Measurements from ENCODE around the gene SH3BGRL2.
A peak's percentile ranks its signal among the peaks of the same experiment; 100 is the strongest.

Gene SH3BGRL2

GRCh38 chr6:79697430-79697829 lies 66.3 kb downstream of the SH3BGRL2 start:
- in situ Hi-C loops (cut with HindIII; ENCODE audit: low pct_unique_long_range_greater_than_20kb, low sequenced_read_pairs) = no loop called here
- DNase-seq (ENCODE audit: low read depth in 1 of 2, low spot score in 1 of 2) = no peak
- TF ChIP-seq JUND (IDR thresholded peaks at IDR 0.05; ENCODE audit: low read depth) = no peak

- in situ Hi-C loops (cut with HindIII; ENCODE audit: low pct_unique_long_range_greater_than_20kb, low sequenced_read_pairs) = no loop called here
- no peak for TF ChIP-seq JUND (IDR thresholded peaks at IDR 0.05; ENCODE audit: low read depth)
- no peak for DNase-seq (ENCODE audit: low read depth in 1 of 2, low spot score in 1 of 2)
Measured at GRCh38 chr6:79699606-79700005, 68.5 kb downstream of the SH3BGRL2 start.

DNA sequence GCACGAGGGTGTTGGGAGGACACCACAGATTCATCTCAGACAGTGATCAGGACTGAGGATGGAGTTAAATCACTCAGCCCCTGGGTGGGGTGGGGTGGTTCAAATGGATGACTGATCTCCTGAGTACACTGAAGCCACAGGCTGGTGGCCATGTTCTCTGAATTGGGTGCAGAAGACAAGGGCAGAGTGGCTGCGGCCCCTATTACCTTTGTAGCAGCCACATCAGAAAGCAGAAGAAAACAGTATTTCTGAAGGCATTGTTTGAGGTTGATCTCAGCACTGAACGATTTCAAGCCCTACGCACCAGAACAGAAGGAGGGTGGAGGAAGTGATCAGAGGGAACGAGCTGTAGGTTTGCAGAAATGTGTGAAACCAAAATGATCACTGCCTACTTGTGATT lies 71.6 kb downstream of the SH3BGRL2 start:
- in situ Hi-C loops (cut with HindIII; ENCODE audit: low pct_unique_long_range_greater_than_20kb, low sequenced_read_pairs) = no loop called here
- TF ChIP-seq JUND (IDR thresholded peaks at IDR 0.05; ENCODE audit: low read depth) = no peak
- no peak for DNase-seq (ENCODE audit: low read depth in 1 of 2, low spot score in 1 of 2)

GRCh38 chr6:79704200-79704599 lies 73.1 kb downstream of the SH3BGRL2 start:
- in situ Hi-C loops (cut with HindIII; ENCODE audit: low pct_unique_long_range_greater_than_20kb, low sequenced_read_pairs) = no loop called here
- no peak for DNase-seq (ENCODE audit: low read depth in 1 of 2, low spot score in 1 of 2)
- no peak for TF ChIP-seq JUND (IDR thresholded peaks at IDR 0.05; ENCODE audit: low read depth)

- no peak for DNase-seq (ENCODE audit: low read depth in 1 of 2, low spot score in 1 of 2)
- in situ Hi-C loops (cut with HindIII; ENCODE audit: low pct_unique_long_range_greater_than_20kb, low sequenced_read_pairs) = no loop called here
- TF ChIP-seq JUND (IDR thresholded peaks at IDR 0.05; ENCODE audit: low read depth) = no peak
Measured at GRCh38 chr6:79705456-79705995, 74.4 kb downstream of the SH3BGRL2 start.

DNA sequence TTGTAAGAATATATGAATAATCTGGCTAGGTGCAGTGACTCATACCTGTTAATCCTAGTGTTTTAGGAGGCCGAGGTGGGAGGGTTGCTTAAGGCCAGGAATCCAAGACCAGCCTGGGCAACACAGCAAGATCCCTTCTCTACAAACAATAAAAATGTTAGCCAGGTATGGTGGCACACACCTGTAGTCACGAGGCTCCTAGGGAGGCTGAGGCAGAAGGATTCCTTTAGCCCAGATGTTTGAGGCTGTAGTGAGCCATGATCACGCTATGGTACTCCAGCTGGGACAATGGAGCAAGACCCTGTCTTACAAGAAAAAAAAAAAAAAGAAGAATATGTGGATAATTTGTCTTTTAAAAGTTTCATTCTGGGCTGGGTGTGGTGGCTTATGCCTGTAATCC lies 75.4 kb downstream of the SH3BGRL2 start:
- in situ Hi-C loops (cut with HindIII; ENCODE audit: low pct_unique_long_range_greater_than_20kb, low sequenced_read_pairs) = no loop called here
- no peak for TF ChIP-seq JUND (IDR thresholded peaks at IDR 0.05; ENCODE audit: low read depth)

DNA sequence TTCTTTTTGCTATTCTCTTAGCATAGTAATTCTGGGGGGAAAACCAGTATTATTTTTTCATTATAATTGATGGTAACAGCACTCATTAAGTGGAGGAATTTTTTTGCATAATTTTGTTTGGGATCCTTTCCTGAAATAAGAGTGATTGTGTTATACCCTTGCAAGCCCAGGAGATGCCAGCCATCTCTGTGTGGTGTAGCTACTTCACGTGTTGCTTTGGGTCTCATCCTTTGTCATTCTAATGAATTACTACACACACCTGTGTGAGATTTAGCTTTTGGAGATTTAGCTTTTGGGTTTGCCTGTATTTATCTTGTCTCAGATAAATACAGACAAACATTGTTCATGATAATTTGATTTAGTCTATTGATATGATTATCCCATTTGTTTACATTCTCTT lies 76.5 kb downstream of the SH3BGRL2 start:
- no peak for DNase-seq (ENCODE audit: low read depth in 1 of 2, low spot score in 1 of 2)
- in situ Hi-C loops (cut with HindIII; ENCODE audit: low pct_unique_long_range_greater_than_20kb, low sequenced_read_pairs) = no loop called here
- no peak for TF ChIP-seq JUND (IDR thresholded peaks at IDR 0.05; ENCODE audit: low read depth)

More for the DNA sequence above, 75.4 kb downstream of the SH3BGRL2 start:
- DNase-seq (ENCODE audit: low read depth in 1 of 2, low spot score in 1 of 2) = no peak

GRCh38 chr6:79708095-79708791 lies 77.1 kb downstream of the SH3BGRL2 start:
- in situ Hi-C loops (cut with HindIII; ENCODE audit: low pct_unique_long_range_greater_than_20kb, low sequenced_read_pairs) = no loop called here
- TF ChIP-seq JUND (IDR thresholded peaks at IDR 0.05; ENCODE audit: low read depth) = no peak
- no peak for DNase-seq (ENCODE audit: low read depth in 1 of 2, low spot score in 1 of 2)

GRCh38 chr6:79710127-79710526 lies 79.0 kb downstream of the SH3BGRL2 start:
- in situ Hi-C loops (cut with HindIII; ENCODE audit: low pct_unique_long_range_greater_than_20kb, low sequenced_read_pairs) = no loop called here
- DNase-seq (ENCODE audit: low read depth in 1 of 2, low spot score in 1 of 2) = no peak
- no peak for TF ChIP-seq JUND (IDR thresholded peaks at IDR 0.05; ENCODE audit: low read depth)

- no peak for TF ChIP-seq JUND (IDR thresholded peaks at IDR 0.05; ENCODE audit: low read depth)
- in situ Hi-C loops (cut with HindIII; ENCODE audit: low pct_unique_long_range_greater_than_20kb, low sequenced_read_pairs) = no loop called here
- no peak for DNase-seq (ENCODE audit: low read depth in 1 of 2, low spot score in 1 of 2)
Measured at GRCh38 chr6:79711167-79711566, 80.0 kb downstream of the SH3BGRL2 start.

GRCh38 chr6:79712144-79712543 lies 81.0 kb downstream of the SH3BGRL2 start:
- in situ Hi-C loops (cut with HindIII; ENCODE audit: low pct_unique_long_range_greater_than_20kb, low sequenced_read_pairs) = no loop called here
- DNase-seq (ENCODE audit: low read depth in 1 of 2, low spot score in 1 of 2) = no peak
- no peak for TF ChIP-seq JUND (IDR thresholded peaks at IDR 0.05; ENCODE audit: low read depth)

GRCh38 chr6:79712616-79713135 lies 81.5 kb downstream of the SH3BGRL2 start:
- DNase-seq (ENCODE audit: low read depth in 1 of 2, low spot score in 1 of 2) = no peak
- in situ Hi-C loops (cut with HindIII; ENCODE audit: low pct_unique_long_range_greater_than_20kb, low sequenced_read_pairs) = no loop called here
- TF ChIP-seq JUND (IDR thresholded peaks at IDR 0.05; ENCODE audit: low read depth) = no peak

DNA sequence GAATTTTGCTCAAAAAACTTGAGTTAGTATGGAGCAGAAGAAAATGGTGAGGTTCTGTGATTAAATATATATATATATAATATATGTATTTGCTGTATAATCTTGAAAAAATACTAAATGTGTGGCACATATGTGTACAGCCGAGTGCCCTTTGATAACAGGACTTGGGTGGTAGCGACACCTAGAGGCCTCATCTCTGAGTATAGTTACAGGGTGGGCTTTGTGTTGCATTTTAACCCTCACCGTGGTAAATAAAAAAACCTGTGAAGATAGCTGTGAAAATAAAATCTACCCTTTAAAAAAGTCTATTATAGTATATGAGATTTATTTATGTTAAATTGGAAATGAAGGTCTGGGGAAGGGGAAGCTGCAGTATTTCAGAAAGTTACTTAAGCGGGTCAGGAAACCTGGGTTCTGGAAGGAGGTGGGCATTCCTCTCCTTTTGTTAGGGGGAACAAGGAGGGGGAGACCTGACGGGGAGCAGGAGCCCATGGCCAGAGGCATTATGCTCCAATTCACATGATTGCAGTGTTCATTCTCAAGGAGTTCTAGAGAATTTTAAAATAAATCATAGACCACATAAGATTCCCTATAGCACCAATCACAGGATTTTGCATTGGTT lies 82.7 kb downstream of the SH3BGRL2 start:
- TF ChIP-seq JUND (IDR thresholded peaks at IDR 0.05; ENCODE audit: low read depth) = no peak
- in situ Hi-C loops (cut with HindIII; ENCODE audit: low pct_unique_long_range_greater_than_20kb, low sequenced_read_pairs) = no loop called here
- DNase-seq (ENCODE audit: low read depth in 1 of 2, low spot score in 1 of 2) = peak in 1 of 2 experiments; percentile 22

All from T47D (cell line).